ENCODE data around the gene TNXB. TPM values are rescaled to one million over a fixed set of nuclear protein-coding genes. Genes with fewer than 3 reads are reported as not detected.
A peak's percentile ranks its signal among the peaks of the same experiment; 100 is the strongest.

Gene TNXB
- total RNA-seq, 4 donors from 2014 or later = 90.6 to 217 (median 181) TPM

GRCh38 chr6:32082935-32083334, 26.2 kb downstream of the TNXB start:
- TF ChIP-seq CTCF (IDR thresholded peaks at IDR 0.05) (no peak), POLR2A (IDR thresholded peaks at IDR 0.05) (no peak)
- Histone ChIP-seq H3K4me3 (no peak overlapping the region), H3K9me3 (no peaks in the 10 kb centered on the region), H3K36me3 (no peaks in the 10 kb centered on the region), H3K27me3 (no peaks in the 10 kb centered on the region), H3K4me1 (peaks cover 22 to 25% of the 10 kb centered on the region in 2 donors), H3K27ac (peak overlapping the region; percentile 92 to 96)
- peak; percentile 82 to 84 for DNase-seq
- intact Hi-C loops (cut with DNase I; ENCODE audit: low total_unique reads) = no loop called here

- intact Hi-C loops (cut with DNase I; ENCODE audit: low total_unique reads) = no loop called here
- Histone ChIP-seq H3K27me3 (no peaks in the 10 kb centered on the region), H3K9me3 (no peaks in the 10 kb centered on the region), H3K36me3 (no peaks in the 10 kb centered on the region), H3K27ac (peak overlapping the region; percentile 92 to 96), H3K4me3 (no peak overlapping the region), H3K4me1 (peaks cover 21 to 22% of the 10 kb centered on the region in 2 donors)
- DNase-seq = no peak
- TF ChIP-seq POLR2A (IDR thresholded peaks at IDR 0.05) = no peak
- TF ChIP-seq CTCF (IDR thresholded peaks at IDR 0.05) = no peak
Measured at GRCh38 chr6:32082478-32082877, 26.7 kb downstream of the TNXB start.

GRCh38 chr6:32081168-32081990, 27.8 kb downstream of the TNXB start:
- intact Hi-C loops (cut with DNase I; ENCODE audit: low total_unique reads) = no loop called here
- TF ChIP-seq POLR2A (IDR thresholded peaks at IDR 0.05) (no peak), CTCF (IDR thresholded peaks at IDR 0.05) (no peak)
- H3K4me1 ChIP-seq = peaks cover 14 to 15% of the 10 kb centered on the region in 2 donors
- no peaks in the 10 kb centered on the region for H3K9me3 ChIP-seq
- H3K27ac ChIP-seq = peak overlapping the region; percentile 92 to 96
- no peaks in the 10 kb centered on the region for H3K27me3 ChIP-seq
- no peak overlapping the region for H3K4me3 ChIP-seq
- no peaks in the 10 kb centered on the region for H3K36me3 ChIP-seq
- peak; percentile 90 for DNase-seq

- H3K4me1 ChIP-seq = peaks cover 13 to 17% of the 10 kb centered on the region in 2 donors
- intact Hi-C loops (cut with DNase I; ENCODE audit: low total_unique reads) = no loop called here
- no peaks in the 10 kb centered on the region for H3K36me3 ChIP-seq
- H3K9me3 ChIP-seq = no peaks in the 10 kb centered on the region
- H3K4me3 ChIP-seq = no peak overlapping the region
- TF ChIP-seq CTCF (IDR thresholded peaks at IDR 0.05) (no peak), POLR2A (IDR thresholded peaks at IDR 0.05) (no peak)
- no peaks in the 10 kb centered on the region for H3K27me3 ChIP-seq
- H3K27ac ChIP-seq = peak overlapping the region; percentile 54 to 96
- DNase-seq = no peak
Measured at GRCh38 chr6:32079566-32080290, 29.4 kb downstream of the TNXB start.

- peaks cover 0 to 8% of the 10 kb centered on the region in 2 donors for H3K4me1 ChIP-seq
- H3K36me3 ChIP-seq = no peaks in the 10 kb centered on the region
- intact Hi-C loops (cut with DNase I; ENCODE audit: low total_unique reads) = no loop called here
- H3K4me3 ChIP-seq = no peak overlapping the region
- TF ChIP-seq CTCF (IDR thresholded peaks at IDR 0.05) = no peak
- no peak for TF ChIP-seq POLR2A (IDR thresholded peaks at IDR 0.05)
- DNase-seq = peak; percentile 74 to 88
- H3K9me3 ChIP-seq = no peaks in the 10 kb centered on the region
- peak overlapping the region; percentile 76 to 79 for H3K27ac ChIP-seq
- no peaks in the 10 kb centered on the region for H3K27me3 ChIP-seq
Measured at GRCh38 chr6:32076321-32076809, 32.8 kb downstream of the TNXB start.
